IMR-90 (cell line): ENCODE measurements around the gene SUSD6.

Experiments
- CEBPB ChIP-seq: IDR thresholded peaks from 2 replicates; pipeline ENCODE4 v1.6.1; 2012; ENCODE audit warnings: low read depth, low read length, improper control_type of control experiment
- CHD1 ChIP-seq: IDR thresholded peaks from 2 replicates; pipeline ENCODE4 v1.6.1; 2012; ENCODE audit warnings: low read depth, low read length, improper control_type of control experiment
- CTCF ChIP-seq: conservative IDR thresholded peaks from 2 replicates; pipeline ENCODE4 v1.5.1; 2012; ENCODE audit warnings: mild to moderate bottlenecking, low read depth, low read length, improper control_type of control experiment
- MAFK ChIP-seq: IDR thresholded peaks from 2 replicates; pipeline ENCODE4 v1.6.1; 2012; ENCODE audit warnings: low read depth, low read length, improper control_type of control experiment
- MAZ ChIP-seq: IDR thresholded peaks from 2 replicates; pipeline ENCODE4 v1.6.1; 2012; ENCODE audit warnings: low read depth, mild to moderate bottlenecking, low read length, improper control_type of control experiment, moderate library complexity, borderline replicate concordance
- MXI1 ChIP-seq: IDR thresholded peaks from 2 replicates; pipeline ENCODE4 v1.6.1; 2012; ENCODE audit warnings: low read depth, mild to moderate bottlenecking, low read length, moderate library complexity, borderline replicate concordance
- POLR2A ChIP-seq: IDR thresholded peaks from 2 replicates; pipeline ENCODE4 v1.6.1; 2012; ENCODE audit warnings: mild to moderate bottlenecking, low read depth, low read length
- RAD21 ChIP-seq: IDR thresholded peaks from 2 replicates; pipeline ENCODE4 v1.6.1; 2012; ENCODE audit warnings: low read length, improper control_type of control experiment
- RCOR1 ChIP-seq: IDR thresholded peaks from 2 replicates; pipeline ENCODE4 v1.6.1; 2012; ENCODE audit warnings: mild to moderate bottlenecking, low read length, improper control_type of control experiment; ENCODE audit not compliant: insufficient replicate concordance
- RFX5 ChIP-seq: IDR thresholded peaks from 2 replicates; pipeline ENCODE4 v1.8.0; 2012; ENCODE audit warnings: low read depth, mild to moderate bottlenecking, low read length, moderate library complexity
- SMC3 ChIP-seq: fragments of 150-350 bp; IDR thresholded peaks from 2 replicates; pipeline ENCODE4 v1.6.1; 2016; ENCODE audit warnings: low read depth, mild to moderate bottlenecking, antibody characterized with exemption, low read length, moderate library complexity
- USF2 ChIP-seq: fragments of 150-350 bp; IDR thresholded peaks from 2 replicates; pipeline ENCODE4 v1.6.1; 2017; ENCODE audit warnings: mild to moderate bottlenecking, antibody characterized with exemption, low read length, low read depth
- TF ChIP-seq, protein P1 (sequence below): fragments of 150-350 bp; IDR thresholded peaks from 2 replicates; pipeline ENCODE4 v1.6.1; 2016; ENCODE audit warnings: low read depth, mild to moderate bottlenecking, low read length, moderate library complexity, borderline replicate concordance

DNA sequence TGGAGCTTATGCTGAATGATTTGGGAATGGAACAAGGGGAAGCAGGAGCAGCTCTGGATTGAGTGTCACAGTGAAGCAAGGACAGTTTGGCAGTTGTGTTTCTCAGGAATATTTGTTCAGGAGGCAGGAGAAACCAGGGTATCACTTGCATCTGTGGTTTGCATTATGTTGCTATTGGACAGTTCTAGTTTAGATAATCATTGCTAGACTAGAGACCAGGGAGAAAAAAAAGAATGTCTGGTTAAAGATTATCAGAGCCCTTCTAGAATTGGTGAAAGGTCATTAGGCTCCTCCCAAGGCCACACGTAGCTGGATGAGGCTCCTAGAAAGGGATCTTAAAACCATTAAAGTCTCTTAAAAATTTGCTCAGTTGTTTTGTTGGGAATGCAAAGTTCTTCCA, 138.6 kb downstream of the SUSD6 start:
- TF ChIP-seq CTCF (no peak), POLR2A (no peak), CEBPB (no peak), RAD21 (no peak), SMC3 (no peak), USF2 (no peak), MAZ (no peak), CHD1 (no peak), RFX5 (no peak), RCOR1 (no peak), MAFK (no peak), MXI1 (no peak)
- TF ChIP-seq, protein P1, sequence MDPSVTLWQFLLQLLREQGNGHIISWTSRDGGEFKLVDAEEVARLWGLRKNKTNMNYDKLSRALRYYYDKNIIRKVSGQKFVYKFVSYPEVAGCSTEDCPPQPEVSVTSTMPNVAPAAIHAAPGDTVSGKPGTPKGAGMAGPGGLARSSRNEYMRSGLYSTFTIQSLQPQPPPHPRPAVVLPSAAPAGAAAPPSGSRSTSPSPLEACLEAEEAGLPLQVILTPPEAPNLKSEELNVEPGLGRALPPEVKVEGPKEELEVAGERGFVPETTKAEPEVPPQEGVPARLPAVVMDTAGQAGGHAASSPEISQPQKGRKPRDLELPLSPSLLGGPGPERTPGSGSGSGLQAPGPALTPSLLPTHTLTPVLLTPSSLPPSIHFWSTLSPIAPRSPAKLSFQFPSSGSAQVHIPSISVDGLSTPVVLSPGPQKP, result no peak
